WI38 (cell line): ENCODE data around the gene ARRDC1.
"Not testable (repeated sequence)": the region's sequence is repeated elsewhere in the genome, so short reads cannot be mapped to it uniquely, and the experiment has no call there.

Experiments
- H3K4me3 ChIP-seq: 2 replicates; pipeline ENCODE4 v1.5.1; 2011; ENCODE audit warnings: low read depth, mild to moderate bottlenecking, control low read depth, low read length
- CTCF ChIP-seq: IDR thresholded peaks from 2 replicates; pipeline ENCODE4 v1.5.1; 2012; ENCODE audit warnings: low read depth, mild to moderate bottlenecking, control low read depth, low read length

The ARRDC1 gene

GRCh38 chr9:137615387-137615871, 9.9 kb downstream of the ARRDC1 start:
- H3K4me3 ChIP-seq: no peak overlapping the region
- TF ChIP-seq CTCF: no peak

- TF ChIP-seq CTCF: no peak
- H3K4me3 ChIP-seq: peak within 1 kb of the TSS; percentile 96
Observed at GRCh38 chr9:137618105-137619067, 12.9 kb downstream of the ARRDC1 start, which contains the start of gene EHMT1. Gene EHMT1 (plus strand): TSS chr9:137619005. CDS start chr9:137619029, 24 bp downstream.

- peak overlapping the region; percentile 86 for H3K4me3 ChIP-seq
- no peak for TF ChIP-seq CTCF
Observed at GRCh38 chr9:137619240-137620047, 14.0 kb downstream of the ARRDC1 start.

- no peak for TF ChIP-seq CTCF
- peak overlapping the region; percentile 86 for H3K4me3 ChIP-seq
Observed at GRCh38 chr9:137620048-137620405, 14.5 kb downstream of the ARRDC1 start.

- no peak for TF ChIP-seq CTCF
- H3K4me3 ChIP-seq: no peak overlapping the region; the same call in 1 of the 2 replicates
Observed at GRCh38 chr9:137620581-137620980, 15.1 kb downstream of the ARRDC1 start.

GRCh38 chr9:137621131-137621757, 15.8 kb downstream of the ARRDC1 start:
- H3K4me3 ChIP-seq: no peak overlapping the region
- peak; percentile 26; the same call in 1 of the 2 replicates for TF ChIP-seq CTCF

GRCh38 chr9:137622211-137622610, 16.7 kb downstream of the ARRDC1 start:
- not testable (repeated sequence) for H3K4me3 ChIP-seq
